ENCODE results near the gene ADAMTS7. TPM values are rescaled to one million over a fixed set of nuclear protein-coding genes. Genes with fewer than 3 reads are reported as not detected.
"Not testable (repeated sequence)": the region's sequence is repeated elsewhere in the genome, so short reads cannot be mapped to it uniquely, and the experiment has no call there.

The ADAMTS7 gene
- total RNA-seq, 2 donors from 2014 or later: 35.8 to 45.9 TPM

DNA sequence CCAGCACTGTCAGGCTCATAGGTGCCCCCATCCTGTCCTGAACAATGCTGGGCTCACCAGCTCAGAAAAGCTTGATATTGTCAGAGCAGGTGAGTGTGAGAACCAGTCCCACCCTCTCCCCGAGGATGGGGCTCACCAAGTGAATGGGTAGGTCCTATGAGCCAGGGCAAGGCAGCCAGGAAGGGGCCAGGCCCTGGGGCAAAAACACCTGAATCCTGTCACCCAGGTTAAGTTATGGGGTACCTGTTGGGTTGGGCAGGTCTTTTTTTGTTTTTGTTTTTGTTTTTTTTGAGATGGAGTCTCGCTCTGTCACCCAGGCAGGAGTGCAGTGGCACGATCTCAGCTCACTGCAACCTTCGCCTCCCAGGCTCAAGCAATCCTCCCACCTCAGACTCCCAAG is 16.8 kb downstream of the ADAMTS7 start:
- DNase-seq; intact Hi-C loops (cut with DNase I); ATAC-seq: not testable (repeated sequence)

DNA sequence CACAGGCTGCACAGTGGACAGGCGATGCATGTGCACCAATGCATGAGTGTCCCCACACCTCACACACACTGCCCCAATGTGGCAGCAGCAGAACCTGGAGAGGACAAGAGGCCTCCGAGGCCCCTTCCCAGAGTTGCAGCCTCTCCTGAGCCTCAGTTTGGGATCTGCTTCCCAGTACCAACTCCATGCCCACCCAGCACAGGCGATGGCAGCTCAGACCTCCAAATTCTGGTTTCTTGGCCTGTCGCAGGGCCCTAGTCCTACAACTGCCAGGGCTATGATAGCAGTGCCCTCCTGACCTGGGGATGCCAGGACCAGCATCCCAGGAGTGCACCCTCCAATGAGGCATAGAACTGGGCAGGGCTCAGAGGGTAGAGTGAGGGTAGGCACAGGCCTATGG is 19.9 kb downstream of the ADAMTS7 start:
- intact Hi-C loops (cut with DNase I): no loop called here
- no peak for DNase-seq
- ATAC-seq: no peak

DNA sequence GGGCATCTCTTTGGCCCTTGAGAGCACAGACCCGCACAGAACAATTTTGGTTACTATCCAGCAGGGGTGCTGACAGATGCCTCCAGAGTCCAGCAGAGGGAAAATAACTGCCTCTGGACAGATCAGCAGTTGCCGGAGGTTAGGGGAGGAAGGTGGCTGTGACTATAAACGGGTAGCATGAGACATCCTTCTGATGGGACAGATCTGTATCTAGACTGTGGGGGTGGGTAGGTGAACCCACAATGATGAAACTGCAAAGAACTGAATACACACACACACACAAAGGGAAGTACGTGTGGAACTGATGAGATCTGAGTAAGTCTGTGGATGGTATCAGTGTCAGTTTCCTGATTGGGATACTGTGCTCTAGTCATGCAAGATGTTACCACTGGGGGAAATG is 21.2 kb downstream of the ADAMTS7 start:
- intact Hi-C loops (cut with DNase I): no loop called here
- no peak for DNase-seq
- peak; percentile 67 to 76 for ATAC-seq

DNA sequence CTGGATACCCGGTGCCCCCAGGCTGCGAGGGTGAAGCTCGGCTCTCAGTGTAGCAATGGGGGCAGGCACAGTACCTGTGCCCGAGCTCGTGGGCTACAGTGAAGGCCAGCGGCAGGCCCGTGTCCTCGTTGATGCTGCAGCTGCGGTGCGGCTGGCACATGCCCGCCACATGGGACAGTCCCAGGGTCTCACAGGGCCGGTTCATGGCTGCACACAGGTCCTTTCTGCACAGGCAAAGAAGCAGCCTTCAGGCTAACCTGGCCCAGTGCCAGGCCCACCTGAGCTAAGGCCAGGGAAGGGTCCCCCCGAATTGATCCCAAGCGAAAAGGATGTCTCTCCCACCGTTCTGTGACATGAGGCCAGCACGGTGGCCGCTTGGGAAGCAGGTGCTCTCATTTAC is 21.6 kb downstream of the ADAMTS7 start:
- DNase-seq (no peak), ATAC-seq (peak in 1 of 2 donors; percentile 13)
- intact Hi-C loops (cut with DNase I): no loop called here

DNA sequence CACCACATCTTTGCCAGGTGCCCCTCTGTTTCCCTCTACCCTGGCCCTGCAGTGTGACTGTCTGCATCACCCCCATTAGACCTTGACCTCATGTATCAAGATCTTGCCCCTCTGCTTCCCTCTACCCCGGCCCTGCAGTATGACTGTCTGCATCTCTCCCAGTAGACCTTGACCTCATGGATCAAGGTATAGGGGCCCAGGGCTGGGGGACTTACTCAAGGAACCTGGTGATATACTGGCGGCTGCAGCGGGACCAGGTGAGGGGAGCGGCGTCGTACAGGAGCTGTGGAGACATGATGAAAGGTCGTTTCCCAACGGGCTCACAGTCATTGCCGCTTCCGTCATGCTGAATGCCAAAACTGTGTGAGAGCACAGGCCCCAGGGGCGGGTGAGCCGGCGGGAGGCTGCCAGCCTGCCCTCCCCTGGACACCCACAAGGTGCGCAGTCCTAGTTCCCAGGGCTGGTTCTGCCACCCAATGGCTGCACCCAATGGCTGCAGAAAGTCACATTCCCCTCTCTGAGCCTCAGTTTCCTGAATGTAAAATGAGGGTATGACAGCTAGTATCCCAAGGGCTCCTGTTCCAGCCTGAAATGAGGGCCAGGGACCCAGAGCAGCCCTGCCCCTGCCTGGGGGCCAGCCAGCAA is 23.1 kb downstream of the ADAMTS7 start:
- intact Hi-C loops (cut with DNase I): no loop called here
- ATAC-seq (no peak), DNase-seq (no peak)

DNA sequence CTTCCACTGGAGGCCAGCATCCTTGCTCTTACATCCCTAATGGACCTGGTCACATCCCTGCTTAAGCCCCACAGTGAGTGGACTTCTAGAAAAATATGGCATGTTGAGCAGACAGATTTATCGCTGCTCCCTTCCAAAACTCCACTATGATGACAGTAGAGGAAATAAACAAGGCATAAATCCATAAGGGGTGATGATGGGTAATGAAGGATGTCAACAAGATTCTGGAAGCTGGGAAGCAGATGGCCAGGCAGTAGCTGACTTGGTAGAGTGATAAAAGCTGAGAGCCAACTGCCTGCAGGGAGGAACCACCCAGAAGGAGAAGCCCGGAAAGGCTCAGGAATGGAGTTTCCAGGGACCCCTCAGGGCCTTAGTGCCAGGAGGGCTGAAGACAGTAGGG is 28.9 kb downstream of the ADAMTS7 start:
- intact Hi-C loops (cut with DNase I); DNase-seq; ATAC-seq: not testable (repeated sequence)

DNA sequence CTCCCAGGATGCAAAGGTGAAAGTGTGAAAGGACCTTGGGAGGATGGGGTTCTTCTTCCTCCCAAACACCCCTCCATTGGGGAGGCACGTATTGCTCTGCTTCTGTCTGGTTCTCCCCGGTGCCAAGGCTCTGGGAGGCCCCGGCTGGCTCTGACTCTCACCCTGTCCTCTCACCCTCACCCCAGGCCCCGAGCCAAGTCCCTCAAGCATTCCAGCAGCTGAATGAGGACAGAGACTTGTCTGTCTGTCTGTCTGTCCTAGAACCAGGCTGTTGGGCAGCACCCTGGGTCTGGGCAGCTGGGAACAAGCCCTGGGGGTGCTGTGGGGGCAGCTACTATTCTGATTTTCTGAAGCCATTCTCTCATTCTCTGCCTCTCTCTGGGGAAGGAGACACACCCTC is 29.9 kb downstream of the ADAMTS7 start:
- intact Hi-C loops (cut with DNase I); DNase-seq: not testable (repeated sequence)
- ATAC-seq: peak in 1 of 2 donors; percentile 2

DNA sequence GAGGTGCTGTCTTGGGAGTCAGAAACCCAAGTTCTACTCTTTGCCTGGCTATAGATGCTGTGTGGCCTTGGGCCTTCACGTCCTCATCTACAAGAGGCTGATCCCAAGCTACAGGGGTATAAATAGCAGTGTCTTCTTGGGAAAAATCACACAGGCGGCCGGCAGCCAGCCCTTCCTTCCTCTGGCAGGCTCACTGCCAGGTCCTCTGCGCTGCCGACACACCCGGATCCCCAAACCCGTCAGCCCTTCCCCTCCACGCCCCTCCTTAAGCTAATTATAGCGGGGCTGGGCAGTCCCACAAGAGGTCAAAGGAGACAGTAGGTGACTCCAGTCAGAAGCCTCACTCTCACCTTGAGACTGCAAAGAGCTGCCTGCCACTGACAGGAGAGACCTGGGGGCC is 31.3 kb downstream of the ADAMTS7 start:
- intact Hi-C loops (cut with DNase I); DNase-seq: not testable (repeated sequence)
- peak; percentile 43 to 62 for ATAC-seq

DNA sequence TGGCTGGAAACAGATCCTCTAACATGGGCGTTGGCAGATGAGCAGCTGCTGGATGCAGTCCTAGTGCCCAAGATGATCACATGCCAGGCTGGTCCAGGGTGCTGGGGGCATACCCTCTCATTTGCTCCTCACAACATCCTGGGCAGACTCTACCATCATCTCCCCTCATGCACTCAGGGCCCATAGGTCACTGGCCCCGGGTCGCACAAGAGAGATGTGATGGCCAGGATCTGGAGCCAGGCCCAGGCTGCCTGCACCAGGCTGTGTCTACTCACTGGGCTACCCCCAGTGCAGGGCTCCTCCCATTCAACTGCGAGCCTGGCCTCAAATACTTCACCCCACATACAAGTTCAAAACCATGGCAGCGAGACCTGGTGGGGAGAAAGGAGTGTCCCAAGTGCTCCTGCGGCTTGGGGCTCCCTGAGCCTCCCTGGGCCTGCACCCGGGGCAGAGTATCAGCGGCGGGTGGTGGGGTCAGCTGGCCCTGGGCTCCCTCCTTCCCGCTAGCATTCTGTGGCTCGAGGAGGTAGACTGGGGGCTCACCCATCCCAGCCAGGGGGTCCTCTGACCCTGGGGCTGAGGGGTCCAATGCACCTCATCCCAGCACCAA is 32.0 kb downstream of the ADAMTS7 start:
- DNase-seq; intact Hi-C loops (cut with DNase I): not testable (repeated sequence)
- peak; percentile 6 for ATAC-seq

DNA sequence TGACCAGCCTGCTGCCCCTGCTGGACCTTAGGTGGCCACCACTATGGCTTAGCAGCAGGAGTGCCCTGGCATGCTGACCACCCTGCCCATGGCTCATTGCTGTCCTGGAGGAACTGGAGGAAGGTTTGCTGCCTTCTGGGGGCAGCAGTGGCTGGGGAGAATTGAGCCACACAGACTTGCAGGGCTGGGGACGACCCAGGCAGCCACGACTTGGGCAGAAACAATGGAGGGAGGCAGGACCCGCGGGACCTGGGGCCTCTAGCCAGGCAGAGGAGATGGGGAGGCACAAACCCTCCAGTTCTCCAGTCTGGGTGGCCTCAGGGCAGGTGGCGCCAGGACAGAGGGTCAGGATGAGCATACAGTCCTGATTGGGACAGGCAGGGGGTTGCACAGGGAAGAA is 32.8 kb downstream of the ADAMTS7 start:
- intact Hi-C loops (cut with DNase I): no loop called here
- ATAC-seq: no peak
- DNase-seq: no peak

DNA sequence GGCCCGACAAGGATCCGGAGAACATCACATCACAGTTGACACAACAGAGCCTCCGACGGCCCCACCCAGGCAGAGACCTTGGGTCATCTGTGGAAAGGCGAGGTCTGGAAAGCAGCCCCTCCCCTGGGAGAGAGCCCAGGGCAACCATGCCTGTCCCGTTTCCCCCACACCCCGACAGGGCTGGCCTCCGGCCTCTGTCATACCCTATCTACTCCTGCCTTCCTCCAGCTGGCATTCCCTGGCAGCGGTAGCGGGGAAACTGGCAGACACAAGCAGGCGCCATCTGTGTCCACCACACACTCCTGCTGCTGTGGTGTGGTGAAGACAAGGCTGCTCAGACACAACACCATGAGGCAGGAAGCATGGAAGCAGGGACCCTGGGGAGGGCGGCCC is 33.3 kb downstream of the ADAMTS7 start:
- ATAC-seq (peak; percentile 76 to 78), DNase-seq (peak; percentile 75)
- intact Hi-C loops (cut with DNase I): not testable (repeated sequence)

DNA sequence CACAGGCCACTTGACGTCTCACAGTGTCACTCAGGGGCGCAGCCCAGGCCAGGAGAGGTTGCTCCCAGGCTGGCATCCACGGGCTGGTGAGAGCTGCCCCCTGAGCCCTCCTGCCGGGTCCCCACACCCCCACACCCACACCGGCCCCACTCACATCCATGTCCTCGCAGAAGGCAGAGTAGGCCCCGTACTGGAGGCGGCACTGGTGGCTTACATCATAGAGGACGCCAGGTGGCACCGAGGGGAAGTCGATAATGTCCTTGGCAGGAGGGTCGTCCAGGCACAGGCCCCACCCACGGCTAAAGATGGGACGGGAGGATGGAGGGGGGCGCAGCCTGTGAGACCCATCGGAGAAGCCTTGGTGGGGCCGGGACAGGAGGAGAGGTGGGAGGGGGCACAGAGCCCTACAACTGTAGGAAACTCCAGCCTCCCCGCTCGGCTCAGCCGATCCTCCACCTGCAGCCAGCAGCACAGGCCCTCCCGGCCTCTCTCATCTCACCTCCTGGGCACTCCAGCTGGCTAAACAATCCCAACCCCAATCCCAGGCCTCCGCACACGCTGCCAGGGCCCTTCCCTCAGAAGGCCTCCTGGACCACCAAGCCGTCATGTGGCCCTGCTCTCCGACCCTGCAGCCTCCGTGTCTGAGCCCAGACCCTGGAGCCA is 33.8 kb downstream of the ADAMTS7 start:
- DNase-seq: peak; percentile 13
- intact Hi-C loops (cut with DNase I): not testable (repeated sequence)
- ATAC-seq: peak in 1 of 2 donors; percentile 3

DNA sequence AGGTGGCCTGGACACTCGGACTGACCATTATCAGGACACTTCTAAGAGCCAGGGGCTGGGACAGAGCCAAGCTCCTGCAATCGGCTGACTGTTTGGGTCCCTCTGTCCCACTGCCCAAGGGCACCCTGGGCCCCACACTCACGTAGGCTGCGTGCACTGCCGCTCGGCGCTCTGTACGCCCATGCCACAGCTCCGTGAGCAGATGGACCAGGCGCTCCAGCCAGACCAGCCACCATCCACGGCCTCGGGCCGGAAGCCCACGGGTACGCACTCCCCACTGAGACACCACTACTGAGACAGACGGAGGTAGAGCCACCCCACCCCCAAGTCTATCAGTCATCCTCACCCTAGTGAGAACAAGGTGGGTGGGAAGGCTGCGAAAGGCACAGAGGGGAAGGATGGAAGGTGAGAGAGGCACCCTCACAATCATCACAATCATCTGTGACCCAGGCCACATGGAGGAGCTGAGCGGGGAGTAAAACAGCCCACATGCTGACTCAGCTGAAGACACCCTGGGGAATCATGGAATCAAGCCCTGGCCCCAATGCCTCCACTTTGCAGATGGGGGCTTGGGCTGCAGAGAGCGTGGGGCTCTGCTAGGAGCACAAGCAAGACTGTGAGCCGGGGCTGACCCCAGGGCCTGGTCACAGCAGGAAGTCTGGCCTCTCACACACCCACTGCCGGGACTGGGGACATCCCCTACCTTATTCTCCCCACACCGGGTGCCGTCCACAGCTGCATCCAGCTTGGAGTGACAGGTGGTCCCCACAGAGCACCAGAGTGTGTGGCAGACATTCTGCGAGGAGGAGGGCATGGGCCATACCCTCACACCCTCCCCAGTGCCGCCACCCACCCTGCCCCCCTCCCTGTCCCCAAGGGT is 35.0 kb downstream of the ADAMTS7 start:
- peak; percentile 10 for DNase-seq
- ATAC-seq; intact Hi-C loops (cut with DNase I): not testable (repeated sequence)

DNA sequence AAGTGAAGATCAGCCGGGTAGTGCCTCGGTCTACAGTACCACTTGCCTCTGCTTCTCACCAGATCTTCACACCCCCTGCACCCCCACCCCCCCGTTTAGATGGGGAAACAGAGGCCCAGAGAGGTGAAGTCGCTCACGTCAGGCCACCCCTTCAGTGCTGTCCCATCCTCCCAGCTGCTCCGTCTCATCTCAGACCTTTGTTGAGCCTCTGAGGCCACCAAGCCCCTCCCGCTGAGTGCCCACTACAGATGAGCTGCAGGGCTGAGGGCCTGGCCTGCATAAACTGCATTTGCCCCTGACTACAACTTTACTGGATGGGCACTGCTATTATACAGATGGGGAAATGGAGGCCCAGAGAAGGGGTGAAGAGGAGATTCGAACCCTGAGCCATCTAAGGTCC is 35.8 kb downstream of the ADAMTS7 start:
- DNase-seq (peak; percentile 9), ATAC-seq (no peak)
- intact Hi-C loops (cut with DNase I): no loop called here

DNA sequence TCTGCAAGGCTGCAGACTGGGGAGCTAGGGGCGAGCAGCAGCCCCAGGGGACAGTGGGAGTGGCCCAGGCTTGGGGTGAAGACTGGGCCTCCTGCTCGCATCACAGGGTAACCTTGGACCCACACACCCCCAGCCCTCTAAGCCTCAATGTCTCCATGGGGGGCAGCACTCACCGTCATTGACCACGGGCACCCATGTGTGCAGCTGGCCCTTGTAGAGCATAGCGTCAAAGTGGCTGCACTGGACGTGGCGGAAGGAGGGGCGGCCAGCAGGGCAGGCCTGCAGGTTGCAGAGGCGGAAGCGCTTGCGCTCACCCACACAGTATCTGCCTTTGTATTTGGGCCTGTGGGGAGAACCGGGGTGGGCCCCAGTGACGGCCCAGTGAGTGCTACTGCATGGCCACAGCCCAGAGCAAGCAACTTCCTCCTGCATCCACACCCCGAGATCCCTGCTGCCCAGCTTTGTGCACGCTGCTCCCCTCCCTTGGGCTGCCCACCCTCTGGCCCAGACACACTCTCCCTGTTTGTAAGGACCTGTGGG is 36.7 kb downstream of the ADAMTS7 start:
- intact Hi-C loops (cut with DNase I); ATAC-seq: not testable (repeated sequence)
- DNase-seq: peak; percentile 10

DNA sequence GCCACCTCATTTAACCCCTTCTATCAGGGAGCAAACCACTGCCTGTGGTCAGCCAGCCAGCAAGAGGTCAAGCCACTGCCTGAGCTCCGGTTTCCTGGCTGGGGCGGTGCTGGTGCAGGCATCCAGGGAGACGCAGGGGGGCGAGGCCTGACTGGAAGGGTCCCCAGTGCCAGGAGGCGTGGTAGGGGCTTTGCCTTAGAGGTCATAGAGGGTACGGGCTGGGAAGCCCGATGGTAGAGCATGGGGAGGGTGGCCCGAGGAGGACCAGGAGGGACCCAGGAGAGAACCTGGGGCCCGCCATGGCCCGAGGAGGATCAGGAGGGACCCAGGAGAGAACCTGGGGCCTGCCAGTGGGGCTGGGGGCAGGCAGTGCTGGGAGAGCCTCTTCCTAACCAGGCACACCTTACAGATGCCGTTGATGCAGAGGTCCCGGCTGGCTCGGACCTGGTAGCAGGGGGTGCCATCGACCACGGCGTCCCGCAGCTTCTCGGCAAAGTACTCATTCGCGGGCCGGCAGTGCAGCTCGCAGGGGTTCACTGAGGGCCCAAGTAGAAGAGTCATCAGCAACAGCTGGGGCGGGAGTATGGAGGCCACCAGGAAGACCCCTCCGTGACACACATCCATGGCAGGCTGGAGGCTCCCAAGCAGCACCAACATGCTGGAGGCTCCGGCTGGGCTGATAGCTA is 37.4 kb downstream of the ADAMTS7 start:
- DNase-seq: peak; percentile 20
- intact Hi-C loops (cut with DNase I); ATAC-seq: not testable (repeated sequence)

DNA sequence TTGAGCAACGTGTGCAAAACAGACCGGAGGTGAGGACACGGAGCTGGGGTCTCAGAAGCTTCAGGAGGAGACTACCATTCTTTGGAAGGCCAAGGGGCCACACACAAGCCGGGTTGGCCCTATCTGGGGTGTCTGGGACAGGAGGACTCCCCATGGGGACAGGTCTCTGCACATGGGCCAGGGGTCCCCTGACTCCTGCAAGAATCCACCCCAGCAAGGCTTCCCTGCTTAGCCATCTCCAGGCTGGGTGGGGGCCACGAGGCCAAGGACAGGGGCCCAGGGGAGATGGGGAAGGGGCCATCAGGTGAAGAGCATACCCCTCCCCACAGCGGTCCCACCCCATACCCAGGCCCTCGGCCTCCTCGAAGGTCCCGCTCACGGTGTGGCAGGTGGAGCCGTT is 38.5 kb downstream of the ADAMTS7 start:
- peak; percentile 8 for DNase-seq
- intact Hi-C loops (cut with DNase I): no loop called here
- ATAC-seq: no peak

DNA sequence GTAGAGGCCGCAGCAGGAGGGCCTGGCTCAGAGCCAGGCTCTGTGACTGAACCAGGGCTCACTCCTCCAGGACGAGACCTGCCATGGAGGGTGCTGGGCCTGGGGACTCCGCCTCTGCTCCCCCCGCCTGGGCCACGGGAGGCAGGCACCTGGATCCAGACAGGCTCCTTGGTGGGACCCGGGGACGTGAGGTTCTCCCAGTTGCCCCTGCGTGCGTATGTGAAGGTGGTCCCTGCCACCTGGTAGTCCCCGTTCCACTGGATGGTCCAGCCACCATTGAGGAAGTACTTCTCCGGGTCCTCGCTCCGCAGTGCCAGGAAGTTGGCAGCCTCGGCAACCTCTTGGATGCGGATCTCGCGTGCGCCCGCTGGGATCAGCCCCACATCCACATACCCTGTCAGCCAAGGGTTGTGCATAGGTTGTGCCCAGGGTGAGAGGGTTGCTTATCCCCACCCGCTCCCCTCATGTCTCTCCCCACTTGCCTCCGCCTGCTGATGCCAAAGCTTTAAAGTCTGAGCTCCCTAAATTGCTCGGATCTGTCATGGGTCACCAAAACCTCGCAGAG is 39.7 kb downstream of the ADAMTS7 start:
- ATAC-seq; intact Hi-C loops (cut with DNase I); DNase-seq: not testable (repeated sequence)

Data from left cardiac atrium (tissue), 4 donors.